GM19397 (cell line): Measurements from ENCODE around the gene SPEM2.

Experiments used
- ATAC-seq: cut with Tn5 transposase; IDR thresholded peaks from one replicate; pipeline ENCODE4 v1.9.1; 2021; ENCODE audit warnings: mild to moderate bottlenecking, moderate library complexity; ENCODE audit not compliant: unreplicated experiment

SPEM2 gene

DNA sequence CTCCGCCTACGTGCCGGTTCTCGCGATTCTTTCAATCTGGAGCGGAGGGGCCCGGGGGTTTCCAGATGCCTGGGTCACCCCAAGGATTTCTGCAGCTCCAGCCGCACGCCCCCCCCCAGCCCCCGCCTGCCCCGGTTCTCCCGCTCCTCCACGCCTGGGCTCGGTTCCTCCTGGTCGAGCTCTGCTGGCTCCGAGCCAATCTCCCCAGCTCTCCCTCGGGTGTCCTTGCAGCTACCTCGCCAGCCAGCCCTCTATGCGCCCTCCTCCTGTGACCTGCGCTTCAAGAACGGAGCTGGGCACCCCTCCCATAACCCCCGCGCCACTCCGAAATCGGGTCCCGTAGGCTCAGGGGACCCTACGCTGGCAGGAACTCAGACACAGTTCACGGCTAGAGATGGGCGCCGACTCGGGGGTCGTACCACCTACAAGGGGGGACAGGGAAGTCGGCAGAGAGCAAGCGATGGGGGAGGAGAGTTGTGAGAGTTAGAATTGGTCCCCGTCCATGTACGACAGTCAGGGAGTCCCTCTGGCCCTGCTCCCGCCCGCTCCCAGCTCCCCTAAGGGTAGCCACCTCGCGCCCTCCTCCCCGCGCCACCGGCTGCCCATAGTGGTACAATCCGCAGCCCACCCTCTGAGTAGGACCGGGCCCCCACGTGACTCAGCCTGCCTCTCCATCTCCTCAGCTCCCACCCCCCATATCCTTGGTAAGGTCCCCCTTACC lies 14.9 kb downstream of the SPEM2 start:
- no peak for ATAC-seq

DNA sequence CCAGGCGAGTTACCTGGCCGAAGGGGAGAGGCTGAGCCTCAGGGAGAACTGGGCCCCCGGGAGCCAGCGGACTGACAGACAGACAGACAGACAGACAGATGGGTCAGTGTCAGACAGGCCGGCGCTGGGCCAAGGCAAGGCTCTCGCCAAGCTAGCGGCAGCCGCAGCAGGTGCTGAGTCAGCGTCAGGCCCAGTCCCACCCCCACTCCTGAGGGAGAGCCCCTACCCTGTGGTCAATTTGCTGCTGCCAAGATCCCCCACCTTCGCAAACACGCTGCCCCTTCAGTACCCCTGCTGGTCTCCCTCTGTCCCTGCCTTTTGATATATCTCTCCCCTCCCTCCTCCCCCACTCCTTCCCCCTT lies 15.4 kb downstream of the SPEM2 start:
- ATAC-seq, result no peak

DNA sequence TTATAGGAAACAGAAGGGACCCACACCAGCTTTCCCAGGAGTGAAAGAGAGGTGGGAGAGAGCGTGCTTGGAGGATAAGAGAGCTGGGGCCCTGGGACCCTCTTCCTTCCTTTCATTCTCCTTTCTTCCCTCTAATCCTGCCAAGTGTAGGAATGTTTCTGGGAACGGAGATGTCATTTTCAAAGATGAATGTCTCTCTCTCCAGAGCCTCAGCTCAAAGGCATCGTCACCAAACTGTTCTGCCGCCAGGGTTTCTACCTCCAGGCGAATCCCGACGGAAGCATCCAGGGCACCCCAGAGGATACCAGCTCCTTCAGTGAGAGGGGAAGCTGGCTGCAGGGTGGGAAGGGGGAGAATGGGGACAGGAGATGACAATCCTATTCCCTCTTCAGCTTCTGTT lies 15.8 kb downstream of the SPEM2 start:
- ATAC-seq, result no peak

DNA sequence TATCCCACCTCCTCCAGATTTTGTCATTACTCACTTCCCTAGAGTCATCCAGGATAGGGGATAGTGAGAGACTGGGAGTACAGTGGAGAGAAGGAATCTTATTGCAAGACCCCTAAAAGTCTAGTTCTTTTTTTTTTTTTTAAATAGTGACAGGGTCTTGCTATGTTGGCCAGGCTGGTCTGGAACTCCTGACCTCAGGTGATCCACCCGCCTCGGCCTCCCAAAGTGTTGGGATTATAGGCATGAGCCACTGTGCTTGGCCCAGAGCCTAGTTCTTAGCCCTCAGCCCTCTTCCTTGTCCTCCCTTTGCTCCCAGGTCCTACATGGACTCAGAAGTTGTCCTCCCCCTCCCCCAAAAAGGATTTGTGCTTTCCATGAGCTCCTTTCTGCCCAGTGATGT lies 16.7 kb downstream of the SPEM2 start:
- ATAC-seq, result no peak

DNA sequence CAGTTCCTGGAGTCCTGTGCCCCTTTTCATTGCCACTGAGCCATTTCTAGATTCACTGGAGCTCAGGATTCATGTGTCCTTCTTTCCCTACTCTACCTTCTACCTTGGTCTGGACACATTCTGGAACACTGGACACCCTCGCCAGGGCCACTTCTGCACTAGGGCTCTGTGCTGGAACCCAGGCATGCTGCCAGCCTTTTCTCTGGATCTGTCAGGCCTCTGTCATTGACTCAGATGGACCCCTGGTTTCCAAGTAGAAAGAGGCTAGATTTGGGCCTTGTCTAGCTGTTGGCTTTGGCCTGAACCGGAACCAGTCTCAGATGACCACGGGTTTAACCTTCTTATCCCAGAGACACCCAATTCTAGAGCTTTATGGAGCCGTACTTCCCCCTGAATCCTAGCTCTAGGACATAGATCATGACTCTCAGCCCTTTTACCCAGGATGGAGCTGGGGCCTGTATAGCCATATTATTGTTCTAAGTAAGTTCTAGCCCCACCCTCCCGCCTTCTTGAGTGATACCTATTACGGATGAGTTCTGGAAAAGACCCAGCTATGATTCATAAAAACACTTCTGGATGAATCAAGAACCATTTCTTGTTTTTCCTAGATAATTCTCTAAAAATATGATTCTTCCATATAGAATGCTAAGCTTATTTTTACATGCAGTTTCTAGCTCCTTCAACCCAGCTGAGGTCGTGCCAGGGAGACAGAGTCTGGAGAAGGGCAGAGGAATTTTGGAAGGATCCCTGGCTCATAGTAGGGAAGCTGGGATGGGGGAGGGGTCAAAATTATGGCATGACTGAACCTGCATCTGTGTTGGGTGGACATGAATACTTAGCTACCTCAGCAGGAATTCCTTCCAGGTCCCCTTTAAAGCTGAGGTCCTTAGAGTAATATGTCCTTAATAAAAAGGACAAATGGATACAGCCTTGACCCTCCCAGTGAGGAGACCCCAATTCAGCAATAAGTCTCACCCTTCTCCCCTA lies 18.4 kb downstream of the SPEM2 start:
- no peak for ATAC-seq

DNA sequence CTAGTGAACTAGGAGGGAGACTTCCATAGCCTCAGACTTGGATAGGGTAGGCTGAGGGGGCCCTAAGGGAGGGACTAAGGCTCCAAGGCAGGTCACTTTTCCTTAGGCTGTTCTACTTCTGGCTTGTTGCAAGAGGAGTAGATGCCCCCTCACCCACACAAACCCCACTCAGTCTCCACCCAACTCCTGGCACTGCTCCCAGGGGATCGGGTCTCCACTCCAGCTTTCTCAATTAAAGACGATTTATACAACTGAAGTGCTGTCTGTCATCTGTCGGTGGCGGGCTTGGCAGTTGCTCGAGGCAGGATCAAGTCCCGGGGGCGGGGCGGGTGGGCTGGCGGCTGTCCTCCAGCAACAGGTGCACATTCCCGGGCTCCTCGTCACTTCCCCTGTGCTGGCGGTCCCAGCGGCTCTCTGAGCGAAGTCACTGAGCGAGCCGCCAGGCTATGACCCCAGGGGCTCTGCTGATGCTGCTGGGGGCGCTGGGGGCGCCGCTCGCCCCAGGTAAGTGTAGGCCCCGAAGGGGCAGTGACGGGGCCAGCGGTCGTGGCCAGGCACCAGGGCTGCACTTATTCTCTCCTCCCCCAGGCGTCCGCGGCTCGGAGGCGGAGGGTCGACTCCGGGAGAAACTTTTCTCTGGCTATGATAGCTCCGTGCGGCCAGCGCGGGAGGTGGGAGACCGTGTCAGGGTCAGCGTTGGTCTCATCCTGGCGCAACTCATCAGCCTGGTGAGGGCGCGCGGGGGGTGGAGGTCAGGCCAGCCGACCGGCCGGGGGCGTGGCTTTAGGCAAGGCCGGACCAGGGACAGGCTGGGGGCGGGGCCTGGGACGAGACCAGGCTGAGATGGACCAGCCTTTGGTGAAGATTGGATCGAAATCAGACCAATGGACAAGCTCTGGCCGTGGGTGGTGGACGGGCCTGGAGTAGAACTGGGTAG lies 19.5 kb downstream of the SPEM2 start, which contains the start of gene CHRNB1:
Gene CHRNB1, plus strand, starts transcription at position 380 of the 937 bp plus-strand sequence. Its CDS starts 67 bp downstream, at position 447.
- ATAC-seq, result peak; percentile 67

DNA sequence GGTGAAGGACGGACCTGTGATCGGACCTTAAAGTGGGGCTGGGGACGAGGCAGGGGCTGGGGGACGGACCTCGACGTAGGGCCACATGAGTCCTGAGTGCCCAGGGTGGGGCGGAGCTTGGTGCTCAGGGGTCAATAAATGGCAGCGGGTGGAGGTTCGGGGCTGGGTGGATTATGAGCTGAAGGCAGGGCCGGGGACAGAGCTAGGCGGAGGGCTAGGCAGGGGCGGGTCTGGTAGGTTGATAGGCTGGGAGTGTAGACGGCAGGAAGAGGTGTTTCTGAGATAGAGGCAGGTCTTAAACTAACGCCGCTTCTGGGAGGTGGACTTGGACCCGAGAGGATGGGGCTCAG lies 20.2 kb downstream of the SPEM2 start:
- no peak for ATAC-seq

DNA sequence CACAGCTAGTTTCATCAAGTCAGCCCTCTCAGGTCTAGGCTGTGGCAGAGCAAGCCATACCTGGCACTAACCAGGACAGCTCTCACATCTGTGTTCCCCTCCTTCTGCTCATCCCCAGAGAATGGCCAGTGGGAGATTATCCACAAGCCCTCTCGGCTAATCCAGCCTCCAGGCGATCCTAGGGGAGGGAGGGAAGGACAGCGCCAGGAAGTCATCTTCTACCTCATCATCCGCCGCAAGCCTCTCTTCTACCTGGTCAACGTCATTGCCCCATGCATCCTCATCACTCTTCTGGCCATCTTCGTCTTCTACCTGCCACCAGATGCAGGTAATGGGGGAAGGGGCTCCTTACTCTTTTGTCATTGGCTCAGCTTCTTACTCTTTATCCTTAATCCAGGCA lies 23.0 kb downstream of the SPEM2 start:
- ATAC-seq, result no peak

DNA sequence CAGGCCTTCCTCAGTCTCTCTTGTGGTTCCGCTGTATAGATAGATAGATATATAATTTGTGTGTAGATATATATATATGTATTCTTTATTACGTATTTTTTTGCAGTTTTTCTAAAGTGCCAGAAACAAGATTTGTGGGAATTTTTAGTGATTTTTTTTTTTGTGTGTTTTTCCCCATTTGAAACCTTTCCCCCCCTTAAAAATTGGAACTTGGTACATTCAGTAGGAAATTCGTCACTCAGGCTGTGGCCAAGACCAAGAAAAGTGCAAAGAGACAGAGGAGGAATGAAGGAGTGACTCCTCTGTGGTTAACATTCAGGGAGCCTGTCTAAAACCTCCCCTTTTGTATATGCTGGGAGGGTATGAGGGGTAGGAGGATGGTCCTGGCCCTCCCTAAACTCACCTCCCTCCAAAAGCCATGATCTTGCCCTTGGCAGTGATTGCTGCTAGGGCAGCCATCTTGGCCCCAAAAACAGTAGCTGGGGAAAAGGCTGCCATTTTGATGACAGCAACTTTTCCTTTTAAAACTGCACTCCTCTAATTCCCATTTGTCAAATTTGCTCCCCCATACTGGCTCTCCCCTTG lies 34.6 kb downstream of the SPEM2 start:
- ATAC-seq, result no peak

DNA sequence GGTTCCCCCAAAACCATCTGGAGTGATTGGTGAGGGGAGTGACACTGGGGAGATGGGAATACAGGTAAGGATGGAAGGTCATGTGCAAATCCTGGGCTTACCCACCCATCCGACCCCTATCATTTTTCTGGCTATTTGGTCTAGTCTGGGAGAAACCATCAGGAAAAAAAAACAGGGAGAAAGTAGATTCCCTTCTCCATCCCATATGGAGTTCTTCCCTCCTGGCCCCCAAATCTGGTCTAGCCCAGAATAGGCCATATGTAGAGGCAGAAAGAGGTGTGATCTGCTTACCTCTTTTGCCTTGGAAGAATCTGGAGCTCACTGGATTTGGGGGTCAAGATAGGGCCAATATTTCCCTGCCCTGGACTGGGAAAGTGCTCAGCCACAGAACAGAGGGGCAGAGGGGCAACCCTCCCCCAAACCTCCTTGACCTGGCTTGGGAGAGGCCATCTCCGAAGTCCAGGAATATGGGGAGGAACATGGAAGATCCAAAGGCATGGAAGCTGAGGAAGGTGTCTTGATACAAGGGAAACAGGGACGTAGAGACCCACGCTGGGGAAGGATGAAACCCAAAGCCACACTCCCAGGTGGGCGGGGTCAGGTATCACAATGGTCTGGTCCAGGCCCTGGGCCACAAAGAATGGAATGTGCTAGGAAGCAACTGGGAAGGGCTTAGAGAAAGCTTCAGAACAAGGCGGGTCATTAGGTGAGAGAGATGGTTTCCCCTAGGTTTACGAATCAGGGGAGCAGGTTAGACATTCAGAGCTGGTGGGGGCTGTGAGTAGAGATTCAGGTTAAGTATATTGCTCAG lies 35.6 kb downstream of the SPEM2 start:
- no peak for ATAC-seq

DNA sequence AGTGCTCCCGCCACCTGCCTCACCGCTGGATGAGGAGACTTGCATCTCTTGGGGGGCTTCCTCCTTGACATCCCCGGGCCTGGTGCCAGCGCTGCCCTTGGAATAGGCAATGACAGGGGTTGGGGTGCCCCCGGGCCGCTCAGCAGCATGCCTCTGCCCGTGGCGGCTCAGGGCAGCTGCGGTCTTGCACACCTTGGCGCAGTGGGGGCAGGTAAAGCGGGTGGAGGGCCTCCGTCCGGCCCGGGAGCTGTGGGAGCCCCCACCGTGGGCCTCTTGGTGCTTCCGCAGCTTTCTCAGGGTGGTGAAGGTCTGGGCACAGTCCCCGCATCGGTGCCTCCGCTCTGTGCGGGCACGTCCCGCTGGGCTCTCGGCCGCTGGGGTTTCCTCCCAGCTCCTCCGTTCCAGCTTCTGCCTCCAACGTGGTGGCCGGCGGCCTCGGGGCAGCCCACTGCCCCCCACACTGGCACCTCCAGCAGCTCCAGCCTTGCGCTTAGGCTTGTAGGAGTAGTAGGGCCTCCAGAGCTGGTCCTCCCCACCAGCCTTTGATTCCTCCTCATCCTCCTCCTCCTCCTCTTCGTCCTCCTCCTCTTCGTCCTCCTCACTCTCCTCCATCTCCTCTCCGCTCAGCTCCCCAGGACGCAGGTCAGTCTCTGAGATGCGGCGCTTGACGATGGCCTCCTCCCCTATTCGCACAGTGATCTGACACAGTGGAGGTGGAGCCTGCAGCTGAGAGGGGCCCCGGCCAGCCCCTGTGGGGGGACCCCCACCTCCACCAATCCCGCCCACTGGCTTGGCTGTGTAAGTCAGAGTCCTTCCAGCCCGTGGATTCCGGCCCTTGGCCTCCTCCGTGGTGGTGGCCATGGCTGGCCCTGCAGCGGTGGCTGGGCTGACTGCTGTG lies 37.3 kb downstream of the SPEM2 start:
- ATAC-seq, result no peak

DNA sequence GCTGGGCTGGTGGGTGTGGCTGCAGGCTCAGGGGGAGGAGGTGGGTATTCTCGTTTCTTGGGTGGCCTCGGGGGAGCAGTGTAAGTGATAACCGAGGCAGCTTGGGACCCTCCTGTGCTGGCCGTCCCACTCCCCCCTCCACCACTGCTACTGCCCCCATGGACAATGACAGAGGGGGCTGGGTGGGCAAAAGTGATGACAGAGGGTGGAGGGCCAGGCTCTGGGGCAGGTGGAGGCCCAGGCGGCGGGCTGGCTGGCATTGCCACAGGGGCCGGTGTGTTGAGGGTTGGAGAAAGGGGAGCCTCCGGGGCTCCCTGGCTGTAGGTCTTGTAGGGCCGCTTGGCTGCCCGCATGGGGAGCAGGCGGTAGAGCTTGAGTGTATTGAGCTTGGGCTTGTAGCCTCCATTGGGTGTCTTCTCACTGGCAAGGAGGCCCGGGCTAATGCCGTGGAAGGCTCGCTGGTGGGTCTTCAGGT lies 38.0 kb downstream of the SPEM2 start:
- ATAC-seq, result no peak

DNA sequence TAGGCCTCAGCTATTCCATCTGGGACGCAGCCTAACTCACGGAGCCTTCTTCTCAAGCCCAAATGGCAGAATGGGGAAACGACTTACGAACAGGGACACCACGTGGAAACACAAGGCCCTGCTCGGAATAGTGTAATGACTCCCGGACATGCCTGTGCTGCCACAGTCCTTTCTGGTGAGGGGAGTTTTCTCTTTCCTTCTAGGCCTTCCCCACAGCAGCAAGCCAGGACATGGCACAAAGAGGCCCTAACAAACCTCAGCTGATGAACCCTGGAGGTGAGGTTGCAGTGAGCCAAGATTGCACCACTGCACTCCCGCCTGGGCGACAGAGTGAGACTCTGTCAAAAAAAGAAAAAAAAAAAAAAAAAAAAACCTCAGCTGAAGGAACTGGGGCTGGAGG lies 38.7 kb downstream of the SPEM2 start:
- ATAC-seq, result no peak

DNA sequence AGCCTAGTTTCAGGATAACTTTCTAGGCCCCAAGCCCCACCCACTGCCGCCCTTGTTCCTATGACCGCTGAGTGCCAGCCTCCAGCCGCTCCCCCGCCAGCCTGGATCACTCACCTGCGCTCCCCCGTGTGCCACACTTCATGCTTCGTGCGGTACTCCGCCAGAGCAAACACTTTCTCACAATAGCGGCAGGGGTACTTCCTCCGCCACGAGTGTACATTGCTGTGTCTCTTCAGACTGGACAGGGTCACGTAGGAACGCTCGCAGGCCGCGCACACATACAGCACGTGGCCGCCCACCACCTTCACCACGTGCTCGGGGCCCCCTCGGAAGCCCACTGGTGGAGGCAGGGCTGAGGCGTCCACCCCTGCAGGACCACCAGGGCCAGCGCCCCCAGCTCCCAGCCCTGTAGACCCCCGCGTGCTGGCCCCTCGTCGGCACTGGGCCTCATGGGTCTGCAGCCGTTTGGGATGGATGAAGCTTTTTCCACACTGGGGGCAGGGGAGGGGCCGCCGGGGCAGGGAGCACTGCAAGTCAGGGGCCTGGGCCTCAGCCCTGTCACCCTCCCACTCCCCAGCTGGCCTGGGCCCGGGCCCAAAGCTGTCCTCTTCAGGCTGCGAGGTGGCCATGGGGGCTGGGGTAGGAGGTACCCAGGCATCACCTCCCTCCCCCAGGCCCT lies 40.3 kb downstream of the SPEM2 start:
- no peak for ATAC-seq

DNA sequence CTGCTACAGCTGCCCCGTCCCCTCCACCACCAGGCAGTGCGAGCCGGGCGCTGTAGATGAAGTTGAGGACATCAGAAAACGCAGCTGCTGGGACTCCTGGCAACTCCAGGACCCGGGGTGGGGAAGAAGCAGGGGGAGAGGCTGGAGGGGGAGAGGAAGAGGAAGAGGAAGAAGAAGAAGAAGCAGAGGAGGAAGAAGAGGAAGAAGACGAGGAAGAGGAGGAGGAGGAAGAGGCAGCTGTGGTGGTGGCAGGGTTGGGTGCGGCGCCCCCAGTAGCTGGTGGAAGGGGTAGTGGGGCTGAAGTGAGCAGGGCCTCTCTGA lies 40.9 kb downstream of the SPEM2 start:
- no peak for ATAC-seq

DNA sequence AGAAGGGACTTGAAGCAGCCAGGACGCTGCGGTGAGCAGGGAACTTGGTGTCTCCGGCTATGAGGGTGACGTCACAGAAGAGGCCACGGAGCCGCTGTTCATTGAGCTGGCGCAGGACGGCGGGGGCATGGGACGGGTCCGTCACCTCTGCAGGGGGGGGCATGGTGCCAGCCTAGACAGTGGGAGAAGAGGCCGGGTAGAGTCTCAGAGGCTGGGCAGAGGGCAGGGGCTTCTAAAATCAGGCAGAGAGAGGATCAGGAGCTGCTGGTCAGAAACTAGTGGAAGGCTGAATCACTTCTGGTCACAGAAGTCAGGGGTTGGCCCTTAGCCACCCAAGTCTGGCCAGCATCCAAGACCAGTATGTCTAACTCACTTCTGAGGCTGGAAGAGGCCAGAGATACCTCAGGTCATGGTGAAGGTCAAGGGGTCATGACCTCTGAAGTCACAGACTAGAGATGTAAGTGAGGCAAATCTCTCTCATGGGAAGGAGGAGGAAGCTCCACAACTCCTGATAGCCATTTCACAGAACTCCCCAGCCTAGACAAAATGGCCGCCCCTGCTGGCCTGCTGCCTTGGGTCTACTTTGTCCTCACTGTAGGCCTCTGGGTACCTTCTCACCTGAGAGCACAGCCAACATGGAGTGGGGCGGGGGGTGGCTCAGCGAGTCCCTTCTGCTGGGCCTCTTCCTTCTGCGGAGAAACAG lies 41.4 kb downstream of the SPEM2 start:
- ATAC-seq, result no peak

DNA sequence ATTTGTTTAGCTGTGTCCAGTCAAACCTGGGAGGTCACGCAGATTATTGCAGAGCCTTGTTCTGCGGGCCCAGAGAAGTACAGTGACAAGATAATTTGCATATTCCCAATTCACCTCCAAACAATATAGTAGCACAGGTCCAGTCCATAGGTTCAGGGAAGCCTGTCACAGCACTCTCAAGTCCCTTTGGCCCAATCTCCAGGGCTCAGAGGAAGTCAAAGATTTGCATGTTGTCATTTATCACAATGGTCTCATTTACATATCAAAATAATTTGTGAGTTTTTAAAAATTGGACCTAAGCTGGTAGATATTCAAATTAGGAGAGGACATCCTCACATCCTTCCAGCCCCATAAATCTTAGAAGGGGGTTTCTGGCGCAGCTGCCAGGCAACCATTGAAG lies 42.1 kb downstream of the SPEM2 start:
- no peak for ATAC-seq

DNA sequence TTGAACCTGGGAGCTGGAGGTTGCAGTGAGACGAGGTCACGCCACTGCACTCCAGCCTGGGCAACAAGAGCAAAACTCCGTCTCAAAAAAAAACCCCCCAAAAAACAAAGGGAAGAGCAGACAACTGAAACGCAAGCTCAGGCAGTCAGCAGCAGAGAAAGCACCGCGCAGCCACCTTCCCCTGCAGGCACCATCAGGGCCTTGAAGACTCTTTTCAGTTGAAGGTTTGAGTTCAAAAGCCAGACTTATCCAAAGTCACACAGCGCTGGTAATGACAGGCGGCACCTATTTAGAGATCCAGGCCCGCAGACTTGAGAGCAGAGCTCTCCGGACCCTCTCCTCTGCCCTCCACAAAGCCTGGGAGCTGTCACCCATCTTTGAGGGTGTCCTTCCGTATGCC lies 42.9 kb downstream of the SPEM2 start:
- no peak for ATAC-seq
